Panc1 (cell line): Measurements from ENCODE around the gene TUBE1. TPM values are rescaled to one million over a fixed set of nuclear protein-coding genes. Genes with fewer than 3 reads are reported as not detected.

ENCODE experiments used
- ATAC-seq: fragments of 200-7000 bp; cut with Tn5 transposase; 2 replicates; pipeline ENCODE4 v1.9.1; 2020; ENCODE audit warnings: mild to moderate bottlenecking, moderate library complexity
- BruUV-seq: library from RNA; stranded (reverse); fragments of 400-500 nt; replicated peaks from 2 replicates; lab custom pipeline; 2021; lab: Mats Ljungman, UMichigan
- CTCF ChIA-PET: fragments of 300-600 bp; sonication (Branson Sonifier 250); formaldehyde crosslinking; loops from one replicate; lab custom pipeline; 2022; ENCODE audit warnings: antibody characterized with exemption; lab: Charles Lee
- POLR2A ChIA-PET: fragments of 300-600 bp; sonication (Branson Sonifier 250); formaldehyde crosslinking; loops from one replicate; lab custom pipeline; 2022; ENCODE audit warnings: antibody characterized with exemption; lab: Charles Lee
- DNase-seq: peaks from one replicate; pipeline ENCODE4 v3.0.0-alpha.2; 2010; ENCODE audit warnings: low read depth, low spot score
- H3K27ac ChIP-seq: 2 replicates; pipeline ENCODE4 v1.5.1; 2011; ENCODE audit warnings: mild to moderate bottlenecking, low read length, inconsistent platforms
- H3K27me3 ChIP-seq: fragments of 200-500 bp; sonication (Bioruptor generic); 2 replicates; pipeline ENCODE4 v1.6.0; 2014; ENCODE audit warnings: low read length, inconsistent platforms; ENCODE audit not compliant: control insufficient read depth, insufficient read depth
- H3K36me3 ChIP-seq: fragments of 200-500 bp; sonication (Bioruptor generic); 2 replicates; pipeline ENCODE4 v1.5.1; 2014; ENCODE audit warnings: inconsistent platforms, mild to moderate bottlenecking, low read length, moderate library complexity; ENCODE audit not compliant: control insufficient read depth, insufficient read depth
- H3K4me1 ChIP-seq: 2 replicates; pipeline ENCODE4 v1.5.1; 2011; ENCODE audit warnings: inconsistent platforms, mild to moderate bottlenecking, low read length, moderate library complexity; ENCODE audit not compliant: control insufficient read depth, insufficient read depth
- H3K4me3 ChIP-seq, 2 experiments: 2 replicates each; pipeline ENCODE4 v1.5.1; 2011 to 2012; ENCODE audit warnings: low read depth in 2 of 2, low read length in 2 of 2, mild to moderate bottlenecking in 2 of 2, inconsistent platforms in 1 of 2, moderate library complexity in 1 of 2
- H3K9me3 ChIP-seq: fragments of 200-500 bp; sonication (Bioruptor generic); 2 replicates; pipeline ENCODE4 v1.5.1; 2014; ENCODE audit warnings: low read depth, mild to moderate bottlenecking, inconsistent platforms, low read length, moderate library complexity; ENCODE audit not compliant: control insufficient read depth, insufficient read depth
- CTCF ChIP-seq: fragments of 450-650 bp; IDR thresholded peaks from 2 replicates; pipeline ENCODE4 v1.5.1; 2017; ENCODE audit warnings: mild to moderate bottlenecking
- POLR2AphosphoS5 ChIP-seq: IDR thresholded peaks from 2 replicates; pipeline ENCODE4 v1.6.1; 2012; ENCODE audit warnings: mild to moderate bottlenecking, low read depth, low read length, moderate library complexity
- REST ChIP-seq, 2 experiments: IDR thresholded peaks; 2 replicates each; pipeline ENCODE4 v1.6.1; 2011 to 2012; ENCODE audit warnings: low read depth in 2 of 2, control low read depth in 1 of 2, low read length in 1 of 2, mild to moderate bottlenecking in 1 of 2, moderate library complexity in 1 of 2; ENCODE audit not compliant: insufficient read depth in 1 of 2
- SIN3A ChIP-seq: IDR thresholded peaks from 2 replicates; pipeline ENCODE4 v1.6.1; 2012; ENCODE audit warnings: low read depth, mild to moderate bottlenecking, low read length, moderate library complexity, borderline replicate concordance; ENCODE audit not compliant: insufficient read depth
- TCF7L2 ChIP-seq: IDR thresholded peaks from 2 replicates; pipeline ENCODE4 v1.6.1; 2011; ENCODE audit warnings: mild to moderate bottlenecking, low read depth, low read length, inconsistent platforms
- in situ Hi-C: cut with HindIII; loops from 2 replicates; pipeline ENCODE4 v1.10.0; 2016; ENCODE audit warnings: low sequenced_read_pairs, low pct_unique_long_range_greater_than_20kb
- intact Hi-C: fragments of 100-400 bp; cut with micrococcal nuclease; formaldehyde crosslinking; loops from one replicate; pipeline ENCODE4 v1.10.0; 2022; ENCODE audit not compliant: unreplicated experiment
- total RNA-seq: library from RNA; stranded (reverse); gene quantifications from one replicate; pipeline ENCODE4 v1.2.1, GENCODE V29; 2021; ENCODE audit not compliant: unreplicated experiment

TUBE1 gene
- total RNA-seq, 1 experiment from 2014 or later: 22.3 TPM

DNA sequence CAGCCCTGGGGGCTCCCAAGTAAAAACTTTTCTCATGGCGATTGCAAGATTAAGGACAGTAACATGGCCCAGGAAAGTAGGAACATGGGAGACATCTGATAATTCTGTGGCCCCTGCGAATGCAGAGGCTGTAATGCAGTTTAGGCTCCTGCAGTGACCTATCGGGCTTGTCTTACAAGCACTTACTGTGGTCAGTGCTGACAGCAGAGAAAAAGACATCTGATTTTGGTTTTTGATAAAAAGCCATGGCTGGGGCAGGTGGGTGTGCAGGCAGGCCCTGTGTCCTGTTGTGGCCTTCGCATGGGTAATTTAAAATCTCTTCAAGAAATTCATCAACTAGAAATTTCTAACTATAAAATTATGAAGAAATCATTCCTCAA lies 52.7 kb downstream of the TUBE1 start:
- ChIA-PET CTCF (no interaction called here), POLR2A (no interaction called here)
- ATAC-seq (no peak), DNase-seq (no peak)
- Histone ChIP-seq H3K4me3 (no peak overlapping the region), H3K4me1 (peaks cover 14% of the 10 kb centered on the region; the same call in 1 of the 2 replicates), H3K9me3 (no peaks in the 10 kb centered on the region), H3K36me3 (no peaks in the 10 kb centered on the region), H3K27me3 (peaks cover 16% of the 10 kb centered on the region), H3K27ac (no peak overlapping the region)
- TF ChIP-seq REST (IDR thresholded peaks at IDR 0.05; ENCODE audit: insufficient read depth in 1 of 2, low read depth in 2 of 2, low read length in 1 of 2) (no peak), CTCF (no peak), SIN3A (no peak), TCF7L2 (no peak), POLR2AphosphoS5 (no peak)
- intact Hi-C loops (no loop called here), in situ Hi-C loops (no loop called here)
- BruUV-seq: no TSS peak

DNA sequence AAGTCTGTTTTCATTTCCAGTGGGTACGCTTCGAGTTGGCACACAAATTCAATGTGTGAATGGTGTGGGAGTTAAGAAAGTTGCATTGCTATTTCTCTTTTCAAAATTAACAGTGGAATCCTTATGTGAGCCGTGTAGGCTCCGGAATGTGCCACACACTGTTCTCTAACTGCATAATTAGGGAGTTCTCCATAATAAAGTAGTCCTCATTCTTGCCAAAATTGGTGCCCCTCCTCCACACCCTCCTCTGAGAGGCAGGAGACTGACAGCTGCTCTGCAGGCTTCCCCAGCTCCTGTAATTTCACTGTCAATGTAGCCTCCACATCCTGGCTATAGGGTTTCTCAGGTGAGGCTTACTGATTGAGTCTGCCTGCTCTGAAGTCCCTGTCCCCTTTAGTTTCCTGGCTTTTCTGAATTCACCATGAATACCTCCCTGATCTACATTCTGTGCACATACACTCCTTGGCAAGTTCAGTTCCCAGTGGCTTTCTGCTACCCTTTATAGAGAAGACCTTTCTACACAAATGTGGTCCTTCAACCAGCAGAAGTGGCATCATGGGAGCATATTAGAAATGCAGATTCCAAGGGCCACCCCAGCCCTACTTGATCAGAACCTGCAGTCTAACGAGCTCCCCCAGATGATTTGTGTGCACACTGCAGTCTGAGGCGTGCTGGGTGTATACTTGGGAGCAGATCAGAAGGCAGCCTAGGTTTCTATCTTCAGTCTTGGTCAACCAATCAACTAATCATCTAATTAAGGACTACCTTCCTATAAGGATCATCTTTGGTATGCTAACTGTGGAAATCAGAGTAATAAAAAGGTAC lies 53.3 kb downstream of the TUBE1 start:
- ChIA-PET POLR2A (no interaction called here), CTCF (no interaction called here)
- DNase-seq: no peak
- no peaks in the 10 kb centered on the region for H3K36me3 ChIP-seq
- in situ Hi-C loops (no loop called here), intact Hi-C loops (no loop called here)
- no peak for ATAC-seq
- H3K9me3 ChIP-seq: no peaks in the 10 kb centered on the region
- BruUV-seq: no TSS peak
- TF ChIP-seq SIN3A (no peak), POLR2AphosphoS5 (no peak), REST (IDR thresholded peaks at IDR 0.05; ENCODE audit: insufficient read depth in 1 of 2, low read depth in 2 of 2, low read length in 1 of 2) (no peak), CTCF (no peak), TCF7L2 (no peak)
- H3K27ac ChIP-seq: no peak overlapping the region
- H3K4me1 ChIP-seq: peaks cover 14% of the 10 kb centered on the region; the same call in 1 of the 2 replicates
- no peak overlapping the region for H3K4me3 ChIP-seq
- peaks cover 16% of the 10 kb centered on the region for H3K27me3 ChIP-seq
